Fibroblast of villous mesenchyme (primary cell): ENCODE measurements around the gene SLC6A16. TPM values are rescaled to one million over a fixed set of nuclear protein-coding genes. Genes with fewer than 3 reads are reported as not detected.
A peak's percentile ranks its signal among the peaks of the same experiment; 100 is the strongest.
"Not testable (repeated sequence)": the region's sequence is repeated elsewhere in the genome, so short reads cannot be mapped to it uniquely, and the experiment has no call there.

Source experiments
- DNase-seq: peaks from one replicate; pipeline ENCODE4 v3.0.0-alpha.2; 2010; ENCODE audit warnings: low read depth
- H3K4me3 ChIP-seq: 2 replicates; pipeline ENCODE4 v1.5.1; 2011; ENCODE audit warnings: low read depth, mild to moderate bottlenecking, low read length
- total RNA-seq: library from RNA; depleted of rRNA; stranded (reverse); fragments of >200 nt; gene quantifications from 2 replicates; pipeline ENCODE4 v1.2.3, GENCODE V29; 2012
- TF ChIP-seq, protein P1 (sequence below): IDR thresholded peaks from 2 replicates; pipeline ENCODE4 v1.5.1; 2012; ENCODE audit warnings: low read depth, mild to moderate bottlenecking, low read length; ENCODE audit not compliant: insufficient read depth

Gene SLC6A16
- total RNA-seq, 1 donor, result not detected

DNA sequence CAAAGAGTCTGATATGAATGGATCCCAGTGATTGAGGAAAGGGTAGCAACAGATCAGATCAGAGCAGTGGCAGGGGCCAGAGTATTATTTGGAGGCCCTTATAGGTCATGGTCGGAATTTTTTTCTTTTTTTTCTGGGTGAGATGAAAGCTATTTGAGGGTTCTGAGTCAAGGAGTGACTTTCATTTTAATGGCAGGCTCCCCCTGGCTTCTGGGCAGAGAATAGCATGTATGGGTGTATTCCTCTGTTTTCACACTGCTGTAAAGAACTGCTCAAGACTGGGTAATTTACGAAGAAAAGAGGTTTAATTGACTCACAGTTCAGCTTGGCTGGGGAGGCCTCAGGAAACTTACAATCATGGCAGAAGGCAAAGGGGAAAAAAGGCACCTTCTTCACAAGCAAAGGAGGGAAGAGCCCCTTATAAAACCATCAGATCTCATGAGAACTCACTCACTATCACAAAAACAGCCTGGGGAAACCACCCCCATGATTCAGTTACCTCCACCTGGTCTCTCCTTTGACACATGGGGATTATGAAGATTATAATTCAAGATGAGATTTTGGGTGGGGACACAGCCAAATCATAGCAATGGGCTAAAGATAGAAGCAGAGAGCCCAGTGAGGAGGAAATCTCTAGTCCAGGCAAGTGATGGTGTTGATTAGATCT, 3.0 kb upstream of the SLC6A16 start:
- no peak overlapping the region for H3K4me3 ChIP-seq
- peak; percentile 29 for DNase-seq
- TF ChIP-seq, protein P1, sequence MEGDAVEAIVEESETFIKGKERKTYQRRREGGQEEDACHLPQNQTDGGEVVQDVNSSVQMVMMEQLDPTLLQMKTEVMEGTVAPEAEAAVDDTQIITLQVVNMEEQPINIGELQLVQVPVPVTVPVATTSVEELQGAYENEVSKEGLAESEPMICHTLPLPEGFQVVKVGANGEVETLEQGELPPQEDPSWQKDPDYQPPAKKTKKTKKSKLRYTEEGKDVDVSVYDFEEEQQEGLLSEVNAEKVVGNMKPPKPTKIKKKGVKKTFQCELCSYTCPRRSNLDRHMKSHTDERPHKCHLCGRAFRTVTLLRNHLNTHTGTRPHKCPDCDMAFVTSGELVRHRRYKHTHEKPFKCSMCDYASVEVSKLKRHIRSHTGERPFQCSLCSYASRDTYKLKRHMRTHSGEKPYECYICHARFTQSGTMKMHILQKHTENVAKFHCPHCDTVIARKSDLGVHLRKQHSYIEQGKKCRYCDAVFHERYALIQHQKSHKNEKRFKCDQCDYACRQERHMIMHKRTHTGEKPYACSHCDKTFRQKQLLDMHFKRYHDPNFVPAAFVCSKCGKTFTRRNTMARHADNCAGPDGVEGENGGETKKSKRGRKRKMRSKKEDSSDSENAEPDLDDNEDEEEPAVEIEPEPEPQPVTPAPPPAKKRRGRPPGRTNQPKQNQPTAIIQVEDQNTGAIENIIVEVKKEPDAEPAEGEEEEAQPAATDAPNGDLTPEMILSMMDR, result peak; percentile 71

DNA sequence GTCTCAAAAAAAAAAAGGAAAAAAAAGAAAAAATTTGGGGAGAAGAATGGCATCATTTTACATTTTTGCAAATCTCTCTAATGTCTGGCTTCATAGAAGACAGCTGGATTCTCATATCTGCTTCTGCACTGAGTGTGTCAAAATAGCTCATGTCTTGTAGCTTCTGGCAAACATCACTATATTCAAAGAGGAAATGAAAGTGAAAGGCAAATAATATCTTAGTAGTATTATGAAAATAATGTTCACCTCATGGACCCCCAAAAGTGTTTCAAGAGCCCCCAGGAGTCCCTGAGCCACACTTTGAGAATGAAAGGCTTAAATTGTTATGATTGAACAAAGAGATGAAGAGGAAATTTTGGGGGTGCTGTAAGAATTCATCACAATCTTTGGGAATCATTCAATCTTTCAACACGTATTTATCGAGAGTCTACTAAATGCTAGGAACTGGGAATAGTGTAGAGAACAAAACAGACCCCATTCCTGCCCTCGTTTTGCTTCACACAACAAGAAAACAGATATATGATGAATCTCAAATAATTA, 1.2 kb upstream of the SLC6A16 start:
- TF ChIP-seq, protein P1, result no peak
- H3K4me3 ChIP-seq, result no peak overlapping the region
- no peak for DNase-seq

DNA sequence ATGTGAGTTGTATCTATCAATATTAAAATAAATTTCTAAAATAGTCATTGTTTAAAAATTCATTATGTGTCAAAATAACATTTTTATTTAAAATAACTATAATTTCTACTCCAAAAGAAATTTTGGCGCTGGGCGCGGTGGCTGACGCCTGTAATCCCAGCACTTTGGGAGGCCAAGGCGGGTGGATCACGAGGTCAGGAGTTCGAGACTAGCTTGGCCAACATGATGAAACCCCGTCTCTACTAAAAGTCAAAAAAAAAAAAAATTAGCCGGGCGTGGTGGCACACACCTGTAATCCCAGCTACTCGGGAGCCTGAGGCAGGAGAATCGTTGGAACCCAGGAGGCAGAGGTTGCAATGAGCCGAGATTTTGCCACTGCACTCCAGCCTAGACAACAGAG, 765 bp upstream of the SLC6A16 start:
- DNase-seq, result not testable (repeated sequence)

DNA sequence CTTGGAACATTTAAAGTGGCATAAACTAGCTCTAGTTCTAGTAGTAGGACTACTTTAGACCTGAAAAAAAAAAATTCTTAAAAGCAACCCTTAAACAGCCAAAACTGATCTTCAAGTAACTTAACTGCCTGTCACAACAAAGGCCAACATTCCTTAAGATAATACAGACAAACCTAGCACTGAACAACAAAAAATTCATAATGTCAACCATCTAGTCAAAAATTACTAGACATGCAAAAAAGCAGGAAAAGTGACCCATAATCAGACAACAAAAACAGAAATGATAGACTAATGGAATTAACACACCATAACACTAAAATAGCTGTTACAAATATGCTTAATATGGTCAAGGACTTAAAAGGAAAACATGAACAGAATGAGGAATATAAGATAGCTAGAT, 6.7 kb downstream of the SLC6A16 start:
- H3K4me3 ChIP-seq, result no peak overlapping the region
- no peak for DNase-seq
- TF ChIP-seq, protein P1, result no peak

More for the DNA sequence above, 765 bp upstream of the SLC6A16 start:
- H3K4me3 ChIP-seq, result not testable (repeated sequence)

DNA sequence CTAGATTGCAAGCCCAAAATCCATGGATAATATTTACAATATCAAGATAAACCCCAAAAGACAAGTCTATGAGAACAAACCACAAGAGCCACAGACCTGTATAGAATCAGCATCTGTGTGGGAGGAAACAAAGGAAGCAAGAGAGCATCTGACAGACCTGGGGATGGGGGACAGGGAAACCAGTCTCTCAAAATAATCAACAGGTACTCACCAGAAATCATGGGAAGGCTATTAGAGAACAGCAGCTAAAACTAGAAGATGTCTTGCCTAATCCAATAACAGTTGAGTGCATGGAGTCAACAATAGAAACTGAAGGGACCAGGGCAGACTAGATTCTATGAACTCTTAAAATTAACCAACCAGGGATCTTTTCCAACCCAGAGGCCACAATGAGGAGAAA, 8.7 kb downstream of the SLC6A16 start:
- TF ChIP-seq, protein P1, result no peak
- no peak for DNase-seq
- no peak overlapping the region for H3K4me3 ChIP-seq

DNA sequence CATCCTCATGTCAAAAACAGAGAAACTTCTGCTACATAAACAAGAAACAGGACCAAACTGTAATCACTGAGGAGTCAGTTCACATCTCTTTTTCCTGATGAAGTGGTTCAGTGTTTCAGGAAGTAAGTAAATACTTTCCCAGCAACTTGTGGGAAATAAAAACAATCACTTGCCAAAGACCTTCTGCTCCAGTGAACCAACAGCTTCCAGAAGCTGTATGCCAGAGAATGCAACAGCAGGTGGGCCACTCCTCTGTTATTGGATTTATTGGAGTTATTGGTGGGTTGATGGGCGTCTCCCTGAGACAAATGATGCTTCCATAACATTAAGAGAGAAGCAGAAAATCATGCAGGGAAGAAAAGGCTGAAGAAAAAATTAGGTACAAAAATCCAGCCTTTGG, 9.9 kb downstream of the SLC6A16 start:
- TF ChIP-seq, protein P1, result no peak
- no peak overlapping the region for H3K4me3 ChIP-seq
- DNase-seq, result no peak

DNA sequence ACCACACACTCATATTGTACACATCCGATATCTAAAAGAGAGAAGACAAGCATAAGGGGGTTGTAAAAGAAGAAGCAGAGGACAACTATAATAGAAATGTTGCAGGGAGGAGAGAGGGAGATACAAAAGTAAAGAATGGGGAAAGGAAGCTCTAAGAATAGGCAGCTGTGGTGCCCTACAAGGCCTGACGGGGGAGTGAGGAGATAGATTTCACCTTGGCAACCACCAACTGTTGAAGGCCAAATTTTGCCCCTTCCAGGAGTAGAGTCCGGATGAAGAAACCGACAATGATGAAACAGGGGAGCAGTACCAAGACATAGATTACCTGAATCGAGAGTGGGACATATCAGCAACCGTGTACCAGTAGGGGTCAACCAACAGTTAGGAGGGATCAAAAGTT, 15.9 kb downstream of the SLC6A16 start:
- TF ChIP-seq, protein P1, result no peak
- H3K4me3 ChIP-seq, result no peak overlapping the region
- no peak for DNase-seq

DNA sequence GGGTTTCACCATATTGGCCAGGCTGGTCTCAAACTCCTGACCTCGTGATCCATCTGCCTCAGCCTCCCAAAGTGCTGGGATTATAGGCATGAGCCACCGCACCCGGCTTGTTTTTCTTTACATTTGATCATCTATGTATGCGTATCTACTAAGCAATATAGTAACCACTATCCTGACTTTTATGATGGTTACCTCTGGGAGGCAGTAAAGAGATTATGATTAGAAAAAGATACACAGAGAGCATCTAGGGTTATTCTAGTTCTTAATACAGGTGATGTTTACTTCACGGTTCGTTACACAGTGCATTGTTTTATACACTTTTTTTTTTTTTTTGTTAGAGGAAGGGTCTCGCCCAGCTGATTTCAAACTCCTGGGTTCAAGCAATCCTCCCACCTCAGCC, 18.3 kb downstream of the SLC6A16 start:
- not testable (repeated sequence) for H3K4me3 ChIP-seq, DNase-seq
